GM19438 (cell line): ENCODE measurements around the gene PARVA.

Source experiments
- ATAC-seq: cut with Tn5 transposase; IDR thresholded peaks from one replicate; pipeline ENCODE4 v1.9.1; 2021; ENCODE audit warnings: low read depth; ENCODE audit not compliant: unreplicated experiment

PARVA gene

DNA sequence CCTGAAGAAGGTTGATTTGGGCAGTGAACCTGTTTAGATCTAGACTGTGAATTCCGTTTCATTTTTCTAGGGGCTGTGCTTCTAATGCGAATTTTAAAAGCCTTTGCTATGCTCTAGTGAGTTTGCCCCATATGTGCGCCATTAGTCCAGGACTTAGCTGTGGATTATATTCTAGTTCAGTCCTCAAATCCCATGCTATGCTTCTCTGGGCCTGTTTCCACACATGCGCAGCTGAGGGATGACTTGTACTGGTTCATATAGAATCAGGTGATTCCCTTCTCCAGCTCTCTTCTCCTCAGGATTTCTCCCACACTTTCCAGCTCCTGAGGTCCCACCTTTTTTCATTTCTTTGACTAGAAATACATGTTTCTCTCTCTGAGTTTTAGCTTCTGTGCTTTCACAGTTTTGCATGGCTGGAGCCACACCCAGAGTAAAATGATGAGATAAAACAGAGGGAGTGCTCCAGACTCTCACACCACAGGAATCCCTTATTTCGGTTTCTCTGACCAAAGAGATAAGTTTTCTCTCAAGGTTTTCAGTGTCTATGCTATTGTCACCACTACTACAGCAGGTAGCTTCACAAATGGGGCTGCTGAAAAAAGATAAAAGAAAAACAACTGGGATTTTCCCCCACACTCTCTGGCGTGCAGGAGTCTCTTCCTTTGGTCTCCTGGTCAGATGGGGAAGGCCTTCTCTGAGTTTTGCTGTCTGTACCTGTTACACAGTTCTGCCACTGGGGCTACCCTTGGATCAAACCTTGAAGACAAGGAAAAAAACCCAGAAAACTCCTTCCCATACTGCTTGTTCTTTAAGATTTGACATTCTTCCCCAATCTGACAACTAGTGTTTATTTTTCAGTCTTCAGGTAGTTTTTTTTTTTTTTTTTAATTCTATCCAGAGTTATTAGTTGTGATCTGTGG is 200.6 kb downstream of the PARVA start:
- no peak for ATAC-seq

DNA sequence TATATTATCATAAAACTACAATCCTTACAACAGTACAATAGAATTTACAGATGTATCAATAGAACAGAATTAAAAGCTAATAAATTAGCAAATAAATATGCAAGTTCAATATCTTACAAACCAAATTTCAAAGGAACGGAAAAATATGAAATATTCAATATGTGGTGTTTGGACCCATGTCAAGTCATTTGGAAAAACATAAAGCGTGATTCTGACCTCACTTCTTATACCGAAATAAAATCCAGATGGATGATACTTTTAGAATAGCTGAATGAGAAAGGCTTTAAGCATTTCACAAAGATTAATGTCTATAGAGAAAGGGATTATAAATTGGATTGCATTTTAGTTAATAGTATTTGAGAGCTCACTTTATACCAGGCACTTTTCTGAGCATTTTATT is 204.0 kb downstream of the PARVA start:
- ATAC-seq, result no peak

- no peak for ATAC-seq
Measured at GRCh38 chr11:12581923-12582322, 204.6 kb downstream of the PARVA start.
